H1 (cell line): ENCODE measurements around the gene GMPPA. TPM values are rescaled to one million over a fixed set of nuclear protein-coding genes. Genes with fewer than 3 reads are reported as not detected.

Source experiments
- CTCF ChIA-PET: fragments of 300-600 bp; sonication (Branson Sonifier 250); formaldehyde crosslinking; loops from one replicate; lab custom pipeline; 2021; ENCODE audit not compliant: partially characterized antibody; lab: Charles Lee
- POLR2A ChIA-PET: fragments of 300-600 bp; sonication (Branson Sonifier 250); formaldehyde crosslinking; loops from one replicate; lab custom pipeline; 2021; ENCODE audit warnings: inconsistent platforms; ENCODE audit not compliant: partially characterized antibody; lab: Charles Lee
- DNase-seq, 2 experiments: peaks; one replicate each; pipeline versions ENCODE4 v3.0.0 to v3.0.0-alpha.2; 2010 to 2022; ENCODE audit warnings: low spot score in 2 of 2, low read depth in 1 of 2, mixed read lengths in 1 of 2
- FAIRE-seq: peaks from 2 replicates; lab custom pipeline; 2011; peaks lifted over from hg19 to GRCh38; lab: Jason Lieb, UNC
- H2AFZ ChIP-seq: 2 replicates; pipeline ENCODE4 v1.8.1; 2012; ENCODE audit warnings: low read length, inconsistent platforms
- H2AK5ac ChIP-seq: 2 replicates; pipeline ENCODE4 v1.6.1; 2013; ENCODE audit warnings: low read depth, low read length
- H2BK120ac ChIP-seq: replicated peaks from 2 replicates; pipeline ENCODE3; 2013; ENCODE audit warnings: low read depth, low read length, inconsistent platforms
- H2BK12ac ChIP-seq: 2 replicates; pipeline ENCODE4 v1.6.1; 2013; ENCODE audit warnings: low read depth, low read length
- H2BK15ac ChIP-seq: 2 replicates; pipeline ENCODE4 v1.6.1; 2013; ENCODE audit warnings: low read length
- H2BK20ac ChIP-seq: 2 replicates; pipeline ENCODE4 v1.6.1; 2013; ENCODE audit warnings: low read length
- H2BK5ac ChIP-seq: 2 replicates; pipeline ENCODE4 v1.6.1; 2013; ENCODE audit warnings: low read depth, low read length
- H3K14ac ChIP-seq: 2 replicates; pipeline ENCODE4 v1.6.1; 2013; ENCODE audit warnings: inconsistent platforms; ENCODE audit not compliant: insufficient read length
- H3K18ac ChIP-seq: 2 replicates; pipeline ENCODE4 v1.6.1; 2013; ENCODE audit warnings: low read length; ENCODE audit errors: extremely low read depth
- H3K23ac ChIP-seq: 2 replicates; pipeline ENCODE4 v1.6.1; 2013; ENCODE audit warnings: inconsistent platforms; ENCODE audit not compliant: insufficient read length
- H3K23me2 ChIP-seq: 2 replicates; pipeline ENCODE4 v1.6.1; 2013; ENCODE audit warnings: low read depth, low read length
- H3K27ac ChIP-seq: 2 replicates; pipeline ENCODE4 v1.6.1; 2011; ENCODE audit warnings: low read depth, low read length, inconsistent platforms
- H3K27me3 ChIP-seq, 4 experiments: replicated peaks in 1 of 4; 1 replicate in 1 of 4; 2 replicates in 3 of 4; pipeline versions ENCODE4 v1.6.1 to v1.8.1; 2011 to 2013; ENCODE audit warnings: low read length in 3 of 4, mild to moderate bottlenecking in 3 of 4, inconsistent platforms in 2 of 4, mixed read lengths in 2 of 4, moderate library complexity in 1 of 4; ENCODE audit not compliant: control insufficient read depth in 3 of 4, insufficient read depth in 3 of 4; ENCODE audit errors: extremely low read depth in 1 of 4
- H3K36me3 ChIP-seq, 4 experiments: 2 replicates each; pipeline versions ENCODE4 v1.6.1 to v1.8.1; 2011 to 2013; ENCODE audit warnings: mild to moderate bottlenecking in 4 of 4, low read length in 3 of 4, moderate library complexity in 2 of 4, control low read depth in 1 of 4, inconsistent platforms in 1 of 4; ENCODE audit not compliant: insufficient read depth in 4 of 4, control insufficient read depth in 2 of 4
- H3K4ac ChIP-seq: replicated peaks from 2 replicates; pipeline ENCODE3; 2013; ENCODE audit warnings: low read length, low read depth, mixed read lengths, inconsistent platforms; ENCODE audit not compliant: insufficient read length
- H3K4me1 ChIP-seq, 4 experiments: replicated peaks in 1 of 4; 1 replicate in 1 of 4; 2 replicates in 3 of 4; pipeline versions ENCODE4 v1.6.1 to v1.8.1; 2011 to 2013; ENCODE audit warnings: low read length in 3 of 4, inconsistent platforms in 2 of 4, mixed read lengths in 1 of 4; ENCODE audit not compliant: insufficient read depth in 4 of 4, control insufficient read depth in 3 of 4
- H3K4me2 ChIP-seq, 2 experiments: 2 replicates each; pipeline versions ENCODE4 v1.6.1 to v1.8.1; 2011 to 2013; ENCODE audit warnings: low read depth in 2 of 2, low read length in 2 of 2, control low read depth in 1 of 2, inconsistent platforms in 1 of 2, mild to moderate bottlenecking in 1 of 2; ENCODE audit not compliant: insufficient read depth in 1 of 2
- H3K4me3 ChIP-seq, 4 experiments: fragments of 200-600, 300-600 bp in 1 of 4; sonication (generic), shearing (Covaris generic), sonication (Bioruptor Twin) in 1 of 4; 2 replicates each; pipeline versions ENCODE4 v1.5.1 to v1.8.1; 2011 to 2016; ENCODE audit warnings: low read length in 4 of 4, low read depth in 3 of 4, control low read depth in 2 of 4, inconsistent platforms in 2 of 4, mild to moderate bottlenecking in 2 of 4, mixed read lengths in 1 of 4, moderate library complexity in 1 of 4; ENCODE audit not compliant: insufficient read depth in 2 of 4; ENCODE audit errors: extremely low read depth in 1 of 4
- H3K56ac ChIP-seq: replicated peaks from 2 replicates; pipeline ENCODE3; 2013; ENCODE audit warnings: low read depth, mild to moderate bottlenecking, mixed read lengths, low read length, inconsistent platforms; ENCODE audit not compliant: insufficient read length
- H3K79me1 ChIP-seq: 2 replicates; pipeline ENCODE4 v1.6.1; 2013; ENCODE audit warnings: low read depth, low read length, control low read depth
- H3K79me2 ChIP-seq, 2 experiments: 2 replicates each; pipeline versions ENCODE4 v1.6.1 to v1.8.1; 2012 to 2013; ENCODE audit warnings: low read length in 2 of 2, mild to moderate bottlenecking in 2 of 2, inconsistent platforms in 1 of 2; ENCODE audit not compliant: insufficient read depth in 2 of 2, control insufficient read depth in 1 of 2
- H3K9ac ChIP-seq, 4 experiments: replicated peaks in 1 of 4; 1 replicate in 1 of 4; 2 replicates in 3 of 4; pipeline versions ENCODE4 v1.6.1 to v1.8.1; 2011 to 2013; ENCODE audit warnings: low read depth in 3 of 4, low read length in 3 of 4, control low read depth in 2 of 4, mild to moderate bottlenecking in 2 of 4, moderate library complexity in 2 of 4, inconsistent platforms in 1 of 4; ENCODE audit errors: extremely low read depth in 1 of 4
- H3K9me3 ChIP-seq, 2 experiments: 2 replicates each; pipeline versions ENCODE4 v1.6.1 to v1.8.1; 2012 to 2013; ENCODE audit warnings: mild to moderate bottlenecking in 2 of 2, moderate library complexity in 2 of 2, control low read depth in 1 of 2, inconsistent platforms in 1 of 2, low read depth in 1 of 2, low read length in 1 of 2, mixed read lengths in 1 of 2; ENCODE audit not compliant: insufficient read depth in 2 of 2
- H4K20me1 ChIP-seq, 2 experiments: replicated peaks in 1 of 2; 2 replicates each; pipeline versions ENCODE3 to v1.8.1; 2011 to 2013; ENCODE audit warnings: inconsistent platforms in 2 of 2, low read length in 2 of 2, mild to moderate bottlenecking in 1 of 2; ENCODE audit not compliant: insufficient read depth in 2 of 2, control insufficient read depth in 1 of 2
- H4K5ac ChIP-seq: 2 replicates; pipeline ENCODE4 v1.6.1; 2013; ENCODE audit warnings: low read length, low read depth, mixed read lengths, inconsistent platforms; ENCODE audit not compliant: insufficient read length
- H4K8ac ChIP-seq: 2 replicates; pipeline ENCODE4 v1.8.0; 2013; ENCODE audit warnings: mild to moderate bottlenecking, moderate library complexity, low read length, inconsistent platforms; ENCODE audit not compliant: insufficient read depth; ENCODE audit errors: extremely low read depth
- H4K91ac ChIP-seq: replicated peaks from 2 replicates; pipeline ENCODE3; 2013; ENCODE audit warnings: low read length, mixed read lengths, inconsistent platforms; ENCODE audit not compliant: insufficient read length
- ASH2L ChIP-seq: fragments of 200-600, 300-600 bp; sonication (generic); IDR thresholded peaks from one replicate; pipeline ENCODE4 v1.7.1; 2017; ENCODE audit warnings: low read length
- BRCA1 ChIP-seq: IDR thresholded peaks from 2 replicates; pipeline ENCODE4 v1.6.1; 2012; ENCODE audit warnings: low read depth, low read length, improper control_type of control experiment
- CHD2 ChIP-seq: IDR thresholded peaks from 2 replicates; pipeline ENCODE4 v1.6.1; 2012; ENCODE audit warnings: low read length, improper control_type of control experiment
- EP300 ChIP-seq, 2 experiments: IDR thresholded peaks; 1 replicate in 1 of 2; 2 replicates in 1 of 2; pipeline ENCODE4 v1.6.1; 2011 to 2012; ENCODE audit warnings: low read depth in 2 of 2, low read length in 2 of 2, mild to moderate bottlenecking in 2 of 2, borderline replicate concordance in 1 of 2, inconsistent platforms in 1 of 2, moderate library complexity in 1 of 2
- KDM1A ChIP-seq: fragments of 200-600, 300-600 bp; sonication (generic); IDR thresholded peaks from 2 replicates; pipeline ENCODE4 v1.7.1; 2016; ENCODE audit warnings: mild to moderate bottlenecking, low read length, borderline replicate concordance
- KDM4A ChIP-seq: IDR thresholded peaks from one replicate; pipeline ENCODE4 v1.7.1; 2012; ENCODE audit warnings: low read depth, mild to moderate bottlenecking, moderate library complexity, low read length, inconsistent platforms; ENCODE audit not compliant: severe bottlenecking
- POU5F1 ChIP-seq: IDR thresholded peaks from 2 replicates; pipeline ENCODE4 v1.6.1; 2011; ENCODE audit warnings: low read depth, mild to moderate bottlenecking, low read length, moderate library complexity
- SAP30 ChIP-seq: fragments of 300-600 bp; sonication (generic); IDR thresholded peaks from 2 replicates; pipeline ENCODE4 v1.7.1; 2012; ENCODE audit warnings: low read length, moderate library complexity, mild to moderate bottlenecking, inconsistent platforms; ENCODE audit not compliant: insufficient read depth, insufficient replicate concordance
- SIX5 ChIP-seq: IDR thresholded peaks from 2 replicates; pipeline ENCODE4 v1.6.1; 2011; ENCODE audit warnings: mild to moderate bottlenecking, low read depth, low read length
- SP4 ChIP-seq: IDR thresholded peaks from 2 replicates; pipeline ENCODE4 v1.6.1; 2012; ENCODE audit warnings: low read length, inconsistent platforms
- USF2 ChIP-seq: IDR thresholded peaks from 2 replicates; pipeline ENCODE4 v1.6.1; 2011; ENCODE audit warnings: low read length, improper control_type of control experiment
- WGBS, 2 experiments: shearing (Covaris generic) in 1 of 2; methylation state at CpG; one replicate each; pipeline versions ENCODE4 v1.1.6 to v1.1.7; 2013 to 2015; ENCODE audit warnings: low lambda C conversion rate in 2 of 2, mixed read lengths in 2 of 2, inconsistent platforms in 1 of 2, low coverage in 1 of 2, missing lambda C conversion rate in 1 of 2; ENCODE audit not compliant: insufficient replicate concordance in 2 of 2, insufficient coverage in 1 of 2, insufficient read length in 1 of 2; ENCODE audit errors: extremely low coverage in 1 of 2, missing lambda C conversion rate in 1 of 2; 5-methylcytosine and 5-hydroxymethylcytosine counted together
- polyA plus RNA-seq, 7 experiments: library from polyadenylated mRNA; depleted of rRNA in 3 of 7; stranded (reverse) in 5 of 7; unstranded in 2 of 7; fragments of >200 nt in 5 of 7; fragments of 200-250 nt in 2 of 7; gene quantifications; 1 replicate in 5 of 7; 2 replicates in 1 of 7; 4 replicates in 1 of 7; pipeline versions ENCODE4 v1.2.1 to v1.2.3, GENCODE V29; 2011 to 2013; ENCODE audit warnings: missing spikeins in 2 of 7, mixed read lengths in 2 of 7
- total RNA-seq: library from RNA; stranded (reverse); fragmentation: NEBNext Ultra II Directional; extraction: Animal tissue kit (Norgen Biotek cat#: 25700); gene quantifications from 2 replicates; pipeline ENCODE4 v1.2.1, GENCODE V29; 2021

GMPPA gene
- total and polyA plus RNA-seq, 2 of the 8 experiments (the other 6 are each of a cell fraction or from before 2014, with no cell fraction given), result 34.3 to 98.8 TPM

DNA sequence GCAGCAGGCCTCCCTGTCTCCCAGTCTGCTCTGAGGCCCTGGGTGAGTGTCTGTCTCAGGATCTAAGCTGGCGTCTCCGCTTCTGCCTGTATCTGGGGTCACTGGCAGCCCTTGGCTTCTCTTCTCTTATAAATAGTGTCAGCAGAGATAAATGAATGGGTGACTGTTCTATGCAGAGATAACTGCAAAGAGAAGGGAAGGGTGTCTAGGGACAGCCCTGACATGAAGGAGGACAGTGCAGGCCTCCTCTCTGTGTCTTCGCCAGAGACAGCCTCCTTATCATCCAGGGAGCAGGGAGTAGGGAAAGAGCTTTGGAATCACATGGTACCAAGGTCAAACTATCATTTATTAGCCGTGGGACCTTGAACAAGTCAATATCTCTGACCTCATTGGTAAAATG is 28.3 kb upstream of the GMPPA start:
- Histone ChIP-seq H3K14ac (no peak overlapping the region), H2BK12ac (no peak overlapping the region)
- WGBS, 2 experiments, result 77% methylated on average over 4 of the region's 4 CpGs; no CpG with 5 or more reads in 1 of the 2 experiments

More for the DNA sequence above, 28.3 kb upstream of the GMPPA start:
- Histone ChIP-seq H3K9me3 (no peaks in the 10 kb centered on the region), H3K4ac (no peak overlapping the region), H3K4me2 (no peak overlapping the region), H3K18ac (no peak overlapping the region), H3K4me3 (no peak overlapping the region), H3K23me2 (no peaks in the 10 kb centered on the region), H4K91ac (no peak overlapping the region), H3K9ac (no peak overlapping the region), H2BK15ac (no peak overlapping the region), H2BK20ac (no peak overlapping the region), H2AFZ (no peak overlapping the region), H2AK5ac (no peak overlapping the region), H3K79me2 (no peaks in the 10 kb centered on the region), H4K8ac (no peak overlapping the region), H3K23ac (no peak overlapping the region), H2BK120ac (no peak overlapping the region), H3K56ac (no peak overlapping the region), H4K5ac (no peak overlapping the region), H3K4me1 (no peaks in the 10 kb centered on the region; a peak in 1 of 7 replicates), H3K79me1 (no peaks in the 10 kb centered on the region), H3K36me3 (no peaks in the 10 kb centered on the region), H3K27ac (no peak overlapping the region), H2BK5ac (no peak overlapping the region), H4K20me1 (peaks cover 0 to 3% of the 10 kb centered on the region in 2 experiments), H3K27me3 (no peaks in the 10 kb centered on the region)
- POLR2A ChIA-PET, result interaction anchor here (0.9 to 1.5 kb wide), 5 partner anchors 9 to 28 kb away, joined by 3 to 4 read pairs (median 3); no protein-coding TSS in a partner anchor
- FAIRE-seq (no peak), DNase-seq (no peak)
- CTCF ChIA-PET, result interaction anchor here (0.6 to 113.1 kb wide), 5 partner anchors 12 to 68 kb away, joined by 3 to 7248 read pairs (median 6); partner anchors contain the start of genes ASIC4, CHPF, DES and GMPPA
- TF ChIP-seq SAP30 (no peak), CHD2 (no peak), BRCA1 (no peak), SP4 (no peak), USF2 (no peak), KDM1A (no peak), EP300 (IDR thresholded peaks at IDR 0.05; ENCODE audit: borderline replicate concordance in 1 of 2, low read depth in 2 of 2, low read length in 2 of 2) (no peak), POU5F1 (no peak), KDM4A (no peak), ASH2L (no peak), SIX5 (no peak)
